B cell (primary cell): Measurements from ENCODE around the gene TSN.

Experiments
- EZH2 ChIP-seq: IDR thresholded peaks from 2 replicates; pipeline ENCODE4 v1.6.1; 2012; ENCODE audit warnings: borderline replicate concordance, low read depth, mild to moderate bottlenecking, moderate library complexity, low read length; ENCODE audit not compliant: insufficient read depth, poor library complexity, severe bottlenecking
- TF ChIP-seq, protein P1 (sequence below): fragments of 200-600 bp; IDR thresholded peaks from one replicate; pipeline ENCODE4 v1.8.0; 2022; ENCODE audit warnings: antibody characterized with exemption, mild to moderate bottlenecking

GRCh38 chr2:121764681-121765228, 9.3 kb downstream of the TSN start:
- TF ChIP-seq, protein P1, sequence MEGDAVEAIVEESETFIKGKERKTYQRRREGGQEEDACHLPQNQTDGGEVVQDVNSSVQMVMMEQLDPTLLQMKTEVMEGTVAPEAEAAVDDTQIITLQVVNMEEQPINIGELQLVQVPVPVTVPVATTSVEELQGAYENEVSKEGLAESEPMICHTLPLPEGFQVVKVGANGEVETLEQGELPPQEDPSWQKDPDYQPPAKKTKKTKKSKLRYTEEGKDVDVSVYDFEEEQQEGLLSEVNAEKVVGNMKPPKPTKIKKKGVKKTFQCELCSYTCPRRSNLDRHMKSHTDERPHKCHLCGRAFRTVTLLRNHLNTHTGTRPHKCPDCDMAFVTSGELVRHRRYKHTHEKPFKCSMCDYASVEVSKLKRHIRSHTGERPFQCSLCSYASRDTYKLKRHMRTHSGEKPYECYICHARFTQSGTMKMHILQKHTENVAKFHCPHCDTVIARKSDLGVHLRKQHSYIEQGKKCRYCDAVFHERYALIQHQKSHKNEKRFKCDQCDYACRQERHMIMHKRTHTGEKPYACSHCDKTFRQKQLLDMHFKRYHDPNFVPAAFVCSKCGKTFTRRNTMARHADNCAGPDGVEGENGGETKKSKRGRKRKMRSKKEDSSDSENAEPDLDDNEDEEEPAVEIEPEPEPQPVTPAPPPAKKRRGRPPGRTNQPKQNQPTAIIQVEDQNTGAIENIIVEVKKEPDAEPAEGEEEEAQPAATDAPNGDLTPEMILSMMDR, result no peak
- TF ChIP-seq EZH2, result no peak
